Liver (tissue), 9 donors: ENCODE results near the gene DBH. TPM values are rescaled to one million over a fixed set of nuclear protein-coding genes. Genes with fewer than 3 reads are reported as not detected.

ENCODE experiments used
- DNase-seq: peaks from one replicate; pipeline ENCODE4 v3.0.0-alpha.2; 2017; ENCODE audit warnings: low spot score
- H3K27ac ChIP-seq, 2 donors: one replicate each; pipeline ENCODE4 v1.7.0; 2013; ENCODE audit warnings: inconsistent platforms in 2 of 2, low read length in 2 of 2, control low read depth in 1 of 2, low read depth in 1 of 2, mild to moderate bottlenecking in 1 of 2
- H3K27me3 ChIP-seq, 4 donors: one replicate each; pipeline versions ENCODE4 v1.6.1 to v1.7.0; 2013; ENCODE audit warnings: low read length in 3 of 4, inconsistent platforms in 1 of 4, mild to moderate bottlenecking in 1 of 4, moderate library complexity in 1 of 4; ENCODE audit not compliant: control insufficient read depth in 4 of 4, insufficient read depth in 4 of 4
- H3K36me3 ChIP-seq, 4 donors: one replicate each; pipeline versions ENCODE4 v1.6.1 to v1.7.0; 2013; ENCODE audit warnings: low read length in 3 of 4, mild to moderate bottlenecking in 3 of 4, low read depth in 1 of 4, moderate library complexity in 1 of 4; ENCODE audit not compliant: control insufficient read depth in 4 of 4, insufficient read depth in 3 of 4
- H3K4me1 ChIP-seq, 4 donors: one replicate each; pipeline versions ENCODE4 v1.6.1 to v1.7.0; 2013; ENCODE audit warnings: low read length in 3 of 4, mild to moderate bottlenecking in 3 of 4, moderate library complexity in 1 of 4; ENCODE audit not compliant: control insufficient read depth in 4 of 4, insufficient read depth in 4 of 4
- H3K4me3 ChIP-seq, 3 donors: one replicate each; pipeline versions ENCODE4 v1.6.1 to v1.7.0; 2013; ENCODE audit warnings: low read length in 3 of 3, control low read depth in 1 of 3, low read depth in 1 of 3, mild to moderate bottlenecking in 1 of 3
- H3K9ac ChIP-seq, 2 donors: one replicate each; pipeline ENCODE4 v1.7.0; 2013; ENCODE audit warnings: low read length in 2 of 2, mild to moderate bottlenecking in 2 of 2, moderate library complexity in 2 of 2, control low read depth in 1 of 2, low read depth in 1 of 2
- H3K9me3 ChIP-seq, 4 donors: one replicate each; pipeline versions ENCODE4 v1.6.1 to v1.7.0; 2013; ENCODE audit warnings: low read length in 3 of 4; ENCODE audit not compliant: control insufficient read depth in 4 of 4
- ATF3 ChIP-seq: IDR thresholded peaks from 2 replicates; pipeline ENCODE4 v1.6.1; 2016; ENCODE audit warnings: antibody characterized with exemption
- CTCF ChIP-seq: fragments of 150-350 bp; IDR thresholded peaks from 2 replicates; pipeline ENCODE4 v1.5.1; 2017; ENCODE audit warnings: improper control_type of control experiment, low read depth, low read length; ENCODE audit not compliant: missing input control
- EGR1 ChIP-seq, 2 donors: IDR thresholded peaks; 2 replicates each; pipeline ENCODE4 v1.6.1; 2016 to 2018; ENCODE audit warnings: antibody characterized with exemption in 2 of 2, low read depth in 2 of 2
- FOXA1 ChIP-seq: IDR thresholded peaks from 2 replicates; pipeline ENCODE4 v1.6.1; 2016; ENCODE audit warnings: antibody characterized with exemption
- GABPA ChIP-seq, 2 donors: IDR thresholded peaks in 1 of 2; conservative IDR thresholded peaks in 1 of 2; 2 replicates each; pipeline ENCODE4 v1.6.1; 2016; ENCODE audit warnings: antibody characterized with exemption in 2 of 2, mild to moderate bottlenecking in 1 of 2, moderate library complexity in 1 of 2
- HNF4A ChIP-seq, 2 donors: conservative IDR thresholded peaks; 2 replicates each; pipeline ENCODE4 v1.6.1; 2016; ENCODE audit warnings: antibody characterized with exemption in 2 of 2, mild to moderate bottlenecking in 2 of 2
- HNF4G ChIP-seq: IDR thresholded peaks from 2 replicates; pipeline ENCODE4 v1.6.1; 2016; ENCODE audit warnings: antibody characterized with exemption
- JUND ChIP-seq, 2 donors: IDR thresholded peaks; 2 replicates each; pipeline ENCODE4 v1.6.1; 2016; ENCODE audit warnings: antibody characterized with exemption in 2 of 2
- MAX ChIP-seq: IDR thresholded peaks from 2 replicates; pipeline ENCODE4 v1.6.1; 2016; ENCODE audit warnings: antibody characterized with exemption
- NR2F2 ChIP-seq: IDR thresholded peaks from 2 replicates; pipeline ENCODE4 v1.6.1; 2016; ENCODE audit warnings: antibody characterized with exemption
- RAD21 ChIP-seq, 2 donors: IDR thresholded peaks; 2 replicates each; pipeline ENCODE4 v1.6.1; 2016; ENCODE audit warnings: antibody characterized with exemption in 2 of 2, mild to moderate bottlenecking in 2 of 2
- REST ChIP-seq: IDR thresholded peaks from 2 replicates; pipeline ENCODE4 v1.6.1; 2016; ENCODE audit warnings: antibody characterized with exemption, mild to moderate bottlenecking
- RXRA ChIP-seq, 2 donors: IDR thresholded peaks; 2 replicates each; pipeline ENCODE4 v1.6.1; 2017 to 2018; ENCODE audit warnings: antibody characterized with exemption in 2 of 2, mild to moderate bottlenecking in 1 of 2
- SP1 ChIP-seq: IDR thresholded peaks from 2 replicates; pipeline ENCODE4 v1.6.1; 2018; ENCODE audit warnings: antibody characterized with exemption, mild to moderate bottlenecking
- TAF1 ChIP-seq: conservative IDR thresholded peaks from 2 replicates; pipeline ENCODE4 v1.6.1; 2016; ENCODE audit warnings: antibody characterized with exemption, mild to moderate bottlenecking
- YY1 ChIP-seq: IDR thresholded peaks from 2 replicates; pipeline ENCODE4 v1.6.1; 2016; ENCODE audit warnings: antibody characterized with exemption, mild to moderate bottlenecking
- ZBTB33 ChIP-seq: IDR thresholded peaks from 2 replicates; pipeline ENCODE4 v1.6.1; 2016; ENCODE audit warnings: antibody characterized with exemption
- WGBS: extraction: QIAGEN DNeasy Blood & Tissue Kit; methylation state at CpG from one replicate; pipeline ENCODE4 v1.1.7; 2013; 5-methylcytosine and 5-hydroxymethylcytosine counted together
- polyA plus RNA-seq, 2 donors: library from polyadenylated mRNA; stranded (reverse) in 1 of 2; unstranded in 1 of 2; fragments of 200-250 nt in 1 of 2; fragments of >200 nt in 1 of 2; fragmentation: Nextera tagmentation in 1 of 2; extraction: Ambion mirVana in 1 of 2; gene quantifications; one replicate each; pipeline versions ENCODE4 v1.2.1 to v1.2.3, GENCODE V29; 2013 to 2015
- total RNA-seq, 2 donors: library from RNA; depleted of rRNA; stranded (reverse); fragments of >200 nt; gene quantifications; one replicate each; pipeline ENCODE4 v1.2.3, GENCODE V29; 2014
- donor health status: healthy.
- donor health status: healthy.
- donor health status: healthy.
- donor health status: healthy.
- donor health status: healthy.

The DBH gene
- total and polyA plus RNA-seq, 4 donors: 0.37 to 21.2 (median 2.5) TPM

GRCh38 chr9:133606708-133607025 is 29.5 kb upstream of the DBH start:
- Histone ChIP-seq H3K9me3 (no peaks in the 10 kb centered on the region), H3K4me3 (no peak overlapping the region), H3K36me3 (no peaks in the 10 kb centered on the region), H3K27me3 (peaks cover 0 to 2% (median 0%) of the 10 kb centered on the region in 4 donors), H3K4me1 (peaks cover 0 to 2% (median 0%) of the 10 kb centered on the region in 4 donors), H3K27ac (peak overlapping the region; percentile 1 to 2), H3K9ac (no peak overlapping the region)
- TF ChIP-seq RXRA (IDR thresholded peaks at IDR 0.05) (no peak), EGR1 (IDR thresholded peaks at IDR 0.05; ENCODE audit: low read depth in 2 of 2) (no peak), HNF4G (no peak), HNF4A (conservative IDR thresholded peaks at IDR 0.05) (no peak), GABPA (IDR thresholded peaks at IDR 0.05 in 1 of 2, conservative IDR thresholded peaks at IDR 0.05 in 1 of 2) (no peak), ATF3 (no peak), NR2F2 (no peak), FOXA1 (no peak), CTCF (no peak), REST (no peak), JUND (IDR thresholded peaks at IDR 0.05) (no peak), RAD21 (IDR thresholded peaks at IDR 0.05) (no peak), MAX (no peak), SP1 (no peak), ZBTB33 (no peak), YY1 (no peak), TAF1 (no peak)
- no peak for DNase-seq
- 78% methylated on average over 8 of the region's 8 CpGs for WGBS

- Histone ChIP-seq H3K4me1 (peaks cover 0 to 2% (median 0%) of the 10 kb centered on the region in 4 donors), H3K27me3 (peaks cover 0 to 2% (median 0%) of the 10 kb centered on the region in 4 donors), H3K27ac (peak overlapping the region in 1 of 2 donors; percentile 2), H3K36me3 (no peaks in the 10 kb centered on the region), H3K9me3 (no peaks in the 10 kb centered on the region), H3K4me3 (no peak overlapping the region), H3K9ac (no peak overlapping the region)
- WGBS: 61% methylated on average over 7 of the region's 7 CpGs
- DNase-seq: no peak
- TF ChIP-seq NR2F2 (no peak), GABPA (IDR thresholded peaks at IDR 0.05 in 1 of 2, conservative IDR thresholded peaks at IDR 0.05 in 1 of 2) (no peak)
These were observed 28.8 kb upstream of the DBH start for GRCh38 chr9:133607381-133607780.
